GM11168 (cell line): ENCODE measurements around the gene PRMT3.

Experiments used
- in situ Hi-C: fragments of 300-500 bp; cut with MboI; formaldehyde crosslinking; loops from one replicate; pipeline ENCODE4 v1.12.0; 2022; ENCODE audit warnings: low sequenced_read_pairs; ENCODE audit not compliant: unreplicated experiment

The PRMT3 gene

GRCh38 chr11:20387261-20388095 lies at the start of gene PRMT3:
TSS of gene PRMT3 (plus strand) at chr11:20387716. CDS start at chr11:20387747, 31 bp downstream.
- in situ Hi-C loops = no loop called here

DNA sequence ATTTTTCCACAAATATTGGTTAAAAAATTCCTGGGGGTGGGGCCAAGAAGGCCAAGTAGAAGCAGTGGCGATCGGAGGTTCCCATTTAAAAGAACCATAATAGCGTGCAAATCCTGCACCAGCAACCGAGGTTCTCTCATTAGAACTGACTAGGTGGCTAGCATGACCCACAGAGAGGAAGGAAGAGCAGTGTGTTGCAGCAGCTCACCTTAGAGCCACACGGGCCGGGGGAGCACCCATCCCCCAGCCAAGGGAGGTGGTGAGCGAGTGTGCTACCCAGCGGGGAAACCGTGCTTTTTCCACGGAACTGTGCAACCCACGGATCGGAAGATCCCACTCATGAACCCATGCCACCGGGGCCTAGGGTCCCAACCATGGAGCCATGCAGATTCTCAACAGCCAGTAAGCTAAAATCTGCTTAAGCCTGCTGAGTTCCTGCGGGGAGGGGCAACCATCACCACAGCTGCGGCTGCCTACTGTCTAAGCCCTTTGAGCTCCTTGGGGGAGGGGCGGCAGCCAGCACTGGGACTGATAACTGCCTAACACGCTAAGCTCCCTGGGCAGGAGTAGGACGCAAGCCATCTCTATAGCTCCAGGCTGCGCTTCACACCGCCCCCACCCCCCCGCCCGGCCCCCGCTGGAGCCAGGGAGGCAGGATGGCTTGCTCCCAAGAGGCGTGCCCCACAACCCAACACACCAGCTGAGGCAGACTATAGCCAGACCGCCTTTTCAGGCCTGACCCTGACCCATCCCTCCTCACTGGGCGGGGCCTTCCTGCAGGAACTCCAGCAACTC lies 45.0 kb upstream of the PRMT3 start:
- in situ Hi-C loops = no loop called here

DNA sequence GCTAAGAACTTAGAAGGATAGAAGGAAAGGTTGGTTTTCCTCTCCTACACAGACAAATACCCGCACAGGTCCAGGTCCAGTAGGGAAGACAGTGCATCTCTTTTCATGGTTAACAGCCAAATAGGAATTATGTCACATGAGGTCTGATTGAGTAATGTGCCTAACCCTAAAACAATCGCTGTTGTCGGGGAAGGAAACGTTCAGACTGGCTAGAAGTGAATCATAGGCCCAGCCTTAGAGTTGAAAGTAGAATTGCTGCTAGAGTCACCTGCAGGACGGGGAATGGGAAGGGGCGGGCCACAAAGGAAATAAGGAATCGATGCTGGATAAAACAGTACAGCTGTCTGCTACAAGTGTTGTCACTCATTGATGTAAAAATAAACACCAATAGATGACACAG lies 36.4 kb upstream of the PRMT3 start:
- in situ Hi-C loops = loop anchor here (25.0 kb wide), 1 partner anchor 389 kb away; no protein-coding TSS in a partner anchor

GRCh38 chr11:20351751-20352262 lies 35.7 kb upstream of the PRMT3 start:
- in situ Hi-C loops = loop anchor here (25.0 kb wide), 1 partner anchor 390 kb away; no protein-coding TSS in a partner anchor

GRCh38 chr11:20353829-20354434 lies 33.6 kb upstream of the PRMT3 start:
- in situ Hi-C loops = loop anchor here (25.0 kb wide), 1 partner anchor 392 kb away; no protein-coding TSS in a partner anchor

DNA sequence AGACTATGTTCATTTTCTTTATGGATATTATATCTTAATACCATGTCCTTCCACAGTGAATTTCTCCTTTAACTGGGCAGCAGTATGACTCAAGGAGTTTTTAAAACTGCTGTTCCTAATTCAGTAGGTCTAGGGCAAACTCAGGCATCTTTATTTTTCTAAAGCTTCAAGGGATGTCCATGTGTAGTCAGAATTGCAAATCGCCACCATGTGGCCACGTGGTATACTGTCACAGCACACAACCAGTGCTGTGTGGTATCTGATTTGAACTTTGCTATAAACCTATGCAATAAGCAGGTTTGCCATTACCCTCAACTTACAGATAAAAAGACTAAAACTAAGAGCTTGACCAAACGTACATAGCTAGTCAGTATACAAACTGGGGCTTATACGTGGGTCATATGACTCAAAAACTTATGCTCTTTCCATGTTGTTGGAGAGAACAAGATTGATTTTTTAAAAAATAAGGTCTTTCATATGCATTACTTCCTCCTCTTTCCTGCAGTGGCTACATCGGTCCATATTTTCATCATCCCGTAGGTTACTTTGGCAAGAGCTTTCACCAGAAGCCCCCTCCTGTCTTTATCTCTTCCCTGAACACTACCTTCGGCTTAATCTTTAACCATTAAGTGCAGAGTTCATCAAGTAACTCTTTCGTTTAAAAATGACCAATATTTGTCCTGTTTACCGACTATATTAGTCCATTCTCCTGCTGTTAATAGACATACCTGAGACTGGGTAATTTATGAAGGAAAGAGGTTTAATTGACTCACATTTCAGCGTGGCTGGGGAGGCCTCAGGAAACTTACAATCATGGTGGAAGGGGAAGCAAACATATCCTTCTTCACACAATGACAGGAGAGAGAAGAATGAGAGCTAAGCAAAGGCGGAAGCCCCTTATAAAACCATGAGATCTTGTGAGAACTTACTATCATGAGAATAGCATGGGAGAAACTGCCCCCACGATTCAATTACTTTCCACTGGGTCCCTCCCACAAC lies 32.0 kb upstream of the PRMT3 start:
- in situ Hi-C loops = loop anchor here (5.0 to 25.0 kb wide), 2 partner anchors 228 to 393 kb away; no protein-coding TSS in a partner anchor

DNA sequence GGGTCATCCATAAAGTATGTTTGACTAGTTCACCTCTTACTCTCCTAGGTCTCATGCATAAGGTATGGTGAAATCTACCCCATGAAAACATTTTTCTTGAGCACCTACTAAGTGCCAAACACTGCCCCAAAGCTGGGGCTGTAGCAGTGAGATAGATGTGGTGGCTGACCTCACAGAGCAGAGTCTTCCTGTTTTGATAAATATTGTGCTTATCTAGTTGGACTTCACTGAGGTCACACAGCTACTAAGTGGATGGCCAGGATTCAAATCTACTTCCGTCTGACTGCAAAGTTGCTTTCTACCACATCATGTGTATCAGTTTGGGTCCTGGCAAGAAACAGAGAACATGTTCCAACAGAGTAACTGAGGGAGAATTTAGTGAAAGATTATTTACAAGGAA lies 30.4 kb upstream of the PRMT3 start:
- in situ Hi-C loops = loop anchor here (5.0 to 25.0 kb wide), 2 partner anchors 230 to 395 kb away; no protein-coding TSS in a partner anchor

GRCh38 chr11:20360650-20361049 lies 26.9 kb upstream of the PRMT3 start:
- in situ Hi-C loops = loop anchor here (25.0 kb wide), 1 partner anchor 398 kb away; no protein-coding TSS in a partner anchor

DNA sequence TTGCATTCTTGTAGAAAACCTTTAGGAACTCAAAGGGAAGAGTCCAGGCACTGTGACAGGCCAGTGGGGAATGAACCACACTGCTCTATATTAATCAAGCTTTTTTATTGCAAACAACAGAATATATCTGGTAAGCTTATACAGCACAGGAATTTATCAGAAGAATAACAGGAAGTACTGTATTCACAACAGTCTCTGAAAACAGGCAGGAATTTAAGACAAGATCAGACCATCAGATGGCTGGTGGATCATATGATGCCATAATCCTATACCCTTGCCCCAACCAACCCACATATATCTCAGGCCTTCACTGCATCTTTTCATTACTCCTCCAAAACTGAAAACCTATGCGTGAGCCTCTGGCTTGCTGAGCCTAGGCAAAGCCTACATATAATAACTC lies 25.0 kb upstream of the PRMT3 start:
- in situ Hi-C loops = loop anchor here (25.0 kb wide), 1 partner anchor 400 kb away; no protein-coding TSS in a partner anchor

GRCh38 chr11:20363149-20363499 lies 24.4 kb upstream of the PRMT3 start:
- in situ Hi-C loops = loop anchor here (25.0 kb wide), 1 partner anchor 401 kb away; no protein-coding TSS in a partner anchor

DNA sequence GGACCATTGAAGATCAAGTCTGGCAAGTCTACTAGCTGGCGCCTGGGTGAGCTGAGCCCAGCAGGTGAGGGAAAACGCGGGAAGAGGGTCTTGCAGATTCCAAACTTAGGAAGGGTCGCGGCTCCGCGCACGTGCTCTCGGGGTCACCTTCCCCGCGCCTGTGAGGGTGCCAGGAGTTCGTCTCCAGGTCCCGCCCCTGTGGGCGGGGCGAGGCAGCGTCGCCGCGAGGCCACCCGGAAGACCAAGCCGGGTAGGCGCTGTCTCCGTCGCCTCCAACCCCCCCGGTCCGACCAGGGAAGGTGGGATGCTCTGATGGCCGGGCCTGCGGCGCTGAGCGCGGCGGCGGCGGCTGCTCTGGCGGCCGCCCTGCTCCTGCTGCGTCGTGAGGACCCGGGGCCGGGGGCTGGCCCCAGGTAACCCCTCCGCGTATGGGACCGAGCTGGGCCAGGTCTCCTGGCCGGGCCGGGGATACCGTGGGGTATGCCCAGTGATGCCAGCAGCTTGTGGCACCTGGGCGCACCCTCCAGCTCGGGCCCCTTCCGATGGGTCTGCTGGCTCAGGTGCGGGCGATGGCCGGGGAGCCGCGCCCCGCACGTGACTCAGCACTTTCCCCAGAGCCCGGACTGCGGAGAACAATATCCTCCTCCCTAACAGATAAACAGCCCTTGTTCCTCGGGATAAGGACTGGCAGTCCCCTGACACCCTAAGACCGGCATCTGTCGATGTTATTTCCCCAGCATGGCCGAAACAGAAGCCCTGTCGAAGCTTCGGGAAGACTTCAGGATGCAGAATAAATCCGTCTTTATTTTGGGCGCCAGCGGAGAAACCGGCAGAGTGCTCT lies 23.8 kb upstream of the PRMT3 start, which contains the start of gene HTATIP2:
TSS of gene HTATIP2 (plus strand) at position 215 of the 841 bp plus-strand sequence. CDS start at position 739, 524 bp downstream.
- in situ Hi-C loops = loop anchor here (25.0 kb wide), 1 partner anchor 401 kb away; no protein-coding TSS in a partner anchor

DNA sequence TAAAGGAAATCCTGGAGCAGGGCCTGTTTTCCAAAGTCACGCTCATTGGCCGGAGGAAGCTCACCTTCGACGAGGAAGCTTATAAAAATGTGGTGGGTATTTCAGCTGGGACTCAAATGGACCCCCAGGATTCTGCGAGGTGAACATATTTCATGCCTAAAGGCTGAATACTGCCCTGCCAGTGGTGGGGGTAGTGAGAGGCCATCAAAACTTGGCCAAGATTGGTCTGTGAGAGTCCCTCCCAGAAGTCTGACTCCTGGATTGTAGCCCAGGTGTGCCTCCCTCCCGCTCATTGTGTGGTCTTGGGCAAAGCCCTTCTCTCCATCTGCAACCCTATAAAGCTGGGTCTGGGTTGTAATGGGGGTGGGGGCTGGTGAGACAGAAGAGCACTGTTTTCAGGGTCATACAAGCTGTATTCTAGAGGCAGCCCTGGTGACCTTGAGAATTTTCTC lies 23.1 kb upstream of the PRMT3 start:
- in situ Hi-C loops = loop anchor here (25.0 kb wide), 1 partner anchor 402 kb away; no protein-coding TSS in a partner anchor

- in situ Hi-C loops = loop anchor here (25.0 kb wide), 1 partner anchor 403 kb away; no protein-coding TSS in a partner anchor
These were observed 22.1 kb upstream of the PRMT3 start for GRCh38 chr11:20365465-20365864.

DNA sequence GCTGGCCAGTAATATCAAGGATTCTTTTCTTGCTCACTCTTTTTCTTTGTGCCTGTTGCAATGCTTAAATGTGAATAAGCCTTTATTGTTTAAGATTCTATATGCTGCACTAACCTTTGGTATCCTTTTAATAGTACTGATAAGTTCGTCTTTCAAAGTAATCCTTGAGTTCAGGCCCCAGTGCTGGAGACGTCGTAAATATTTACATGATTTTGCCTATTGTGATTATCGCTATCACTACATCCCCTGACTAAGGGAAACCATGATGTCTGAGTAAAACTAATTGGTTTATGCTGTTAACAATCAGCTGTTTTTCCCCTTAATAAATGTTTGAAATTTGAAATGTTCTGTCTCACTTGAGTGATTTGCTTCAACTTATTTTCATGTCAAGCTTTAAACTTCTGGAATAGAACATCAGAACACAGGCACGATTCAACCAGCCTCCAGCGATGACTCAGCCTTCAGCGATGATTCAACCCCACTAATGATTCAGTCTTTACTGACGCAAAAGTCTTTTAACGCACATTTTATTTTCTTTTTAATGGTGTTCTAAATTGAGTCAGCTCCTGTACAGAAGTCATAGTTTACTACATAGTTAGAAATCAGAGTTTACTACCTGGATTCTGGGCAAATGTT lies 20.1 kb upstream of the PRMT3 start:
- in situ Hi-C loops = loop anchor here (25.0 kb wide), 1 partner anchor 405 kb away; no protein-coding TSS in a partner anchor

GRCh38 chr11:20368438-20368837 lies 19.1 kb upstream of the PRMT3 start:
- in situ Hi-C loops = loop anchor here (25.0 kb wide), 1 partner anchor 406 kb away; no protein-coding TSS in a partner anchor

- in situ Hi-C loops = loop anchor here (25.0 kb wide), 1 partner anchor 408 kb away; no protein-coding TSS in a partner anchor
These were observed 17.7 kb upstream of the PRMT3 start for GRCh38 chr11:20369826-20370225.

- in situ Hi-C loops = loop anchor here (25.0 kb wide), 1 partner anchor 410 kb away; no protein-coding TSS in a partner anchor
These were observed 15.4 kb upstream of the PRMT3 start for GRCh38 chr11:20372081-20372626.
